ENCODE data around the gene FAM83F. TPM values are rescaled to one million over a fixed set of nuclear protein-coding genes. Genes with fewer than 3 reads are reported as not detected.

FAM83F gene
- total and polyA plus RNA-seq, 4 donors = 0.39 to 1.5 (median 1.2) TPM

DNA sequence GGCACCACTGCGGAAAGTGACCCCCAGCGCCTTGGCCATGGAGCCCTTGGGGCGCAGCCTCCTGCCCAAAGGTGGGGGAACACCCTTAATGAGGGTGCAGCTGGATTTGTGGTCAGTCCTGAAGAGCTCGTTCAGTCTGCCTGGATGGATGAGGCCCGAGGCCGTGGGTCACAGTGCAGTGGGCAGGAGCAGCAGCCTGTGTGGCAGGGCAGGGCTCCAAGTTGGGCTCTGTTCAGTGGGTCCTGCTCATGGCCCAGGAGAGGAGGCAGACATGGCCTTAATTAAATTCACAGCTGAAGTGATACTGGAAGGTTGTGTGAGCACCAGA lies 33.3 kb downstream of the FAM83F start:
- H3K9ac ChIP-seq (ENCODE audit: low read depth in 1 of 2, low read length in 2 of 2) = no peak overlapping the region
- no peak overlapping the region for H3K27ac ChIP-seq (ENCODE audit: low read depth in 1 of 2, low read length in 2 of 2)
- no peak overlapping the region for H3K4me3 ChIP-seq (ENCODE audit: low read depth in 1 of 3, low read length in 3 of 3)
- WGBS = 83% methylated on average over 6 of the region's 6 CpGs
- H3K4me1 ChIP-seq (ENCODE audit: control insufficient read depth in 4 of 4, insufficient read depth in 4 of 4, low read length in 3 of 4) = peaks cover 0 to 5% (median 0%) of the 10 kb centered on the region in 4 donors
- no peak for DNase-seq (ENCODE audit: low spot score)
- H3K36me3 ChIP-seq (ENCODE audit: control insufficient read depth in 4 of 4, insufficient read depth in 3 of 4, low read depth in 1 of 4, low read length in 3 of 4) = no peaks in the 10 kb centered on the region
- TF ChIP-seq TAF1 (conservative IDR thresholded peaks at IDR 0.05) (no peak), FOXA1 (IDR thresholded peaks at IDR 0.05) (no peak), RAD21 (IDR thresholded peaks at IDR 0.05) (no peak), RXRA (IDR thresholded peaks at IDR 0.05) (no peak), HNF4G (IDR thresholded peaks at IDR 0.05) (no peak), GABPA (IDR thresholded peaks at IDR 0.05 in 1 of 2, conservative IDR thresholded peaks at IDR 0.05 in 1 of 2) (no peak), FOXA2 (IDR thresholded peaks at IDR 0.05) (no peak), EGR1 (IDR thresholded peaks at IDR 0.05; ENCODE audit: low read depth in 2 of 2) (no peak), HNF4A (conservative IDR thresholded peaks at IDR 0.05) (no peak), JUND (IDR thresholded peaks at IDR 0.05) (no peak)
- TF ChIP-seq, protein P1, sequence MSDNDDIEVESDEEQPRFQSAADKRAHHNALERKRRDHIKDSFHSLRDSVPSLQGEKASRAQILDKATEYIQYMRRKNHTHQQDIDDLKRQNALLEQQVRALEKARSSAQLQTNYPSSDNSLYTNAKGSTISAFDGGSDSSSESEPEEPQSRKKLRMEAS (IDR thresholded peaks at IDR 0.05) = no peak
- TF ChIP-seq, protein P2, sequence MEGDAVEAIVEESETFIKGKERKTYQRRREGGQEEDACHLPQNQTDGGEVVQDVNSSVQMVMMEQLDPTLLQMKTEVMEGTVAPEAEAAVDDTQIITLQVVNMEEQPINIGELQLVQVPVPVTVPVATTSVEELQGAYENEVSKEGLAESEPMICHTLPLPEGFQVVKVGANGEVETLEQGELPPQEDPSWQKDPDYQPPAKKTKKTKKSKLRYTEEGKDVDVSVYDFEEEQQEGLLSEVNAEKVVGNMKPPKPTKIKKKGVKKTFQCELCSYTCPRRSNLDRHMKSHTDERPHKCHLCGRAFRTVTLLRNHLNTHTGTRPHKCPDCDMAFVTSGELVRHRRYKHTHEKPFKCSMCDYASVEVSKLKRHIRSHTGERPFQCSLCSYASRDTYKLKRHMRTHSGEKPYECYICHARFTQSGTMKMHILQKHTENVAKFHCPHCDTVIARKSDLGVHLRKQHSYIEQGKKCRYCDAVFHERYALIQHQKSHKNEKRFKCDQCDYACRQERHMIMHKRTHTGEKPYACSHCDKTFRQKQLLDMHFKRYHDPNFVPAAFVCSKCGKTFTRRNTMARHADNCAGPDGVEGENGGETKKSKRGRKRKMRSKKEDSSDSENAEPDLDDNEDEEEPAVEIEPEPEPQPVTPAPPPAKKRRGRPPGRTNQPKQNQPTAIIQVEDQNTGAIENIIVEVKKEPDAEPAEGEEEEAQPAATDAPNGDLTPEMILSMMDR (IDR thresholded peaks at IDR 0.05; ENCODE audit: low read depth, low read length, missing input control) = no peak
- TF ChIP-seq, protein P3, sequence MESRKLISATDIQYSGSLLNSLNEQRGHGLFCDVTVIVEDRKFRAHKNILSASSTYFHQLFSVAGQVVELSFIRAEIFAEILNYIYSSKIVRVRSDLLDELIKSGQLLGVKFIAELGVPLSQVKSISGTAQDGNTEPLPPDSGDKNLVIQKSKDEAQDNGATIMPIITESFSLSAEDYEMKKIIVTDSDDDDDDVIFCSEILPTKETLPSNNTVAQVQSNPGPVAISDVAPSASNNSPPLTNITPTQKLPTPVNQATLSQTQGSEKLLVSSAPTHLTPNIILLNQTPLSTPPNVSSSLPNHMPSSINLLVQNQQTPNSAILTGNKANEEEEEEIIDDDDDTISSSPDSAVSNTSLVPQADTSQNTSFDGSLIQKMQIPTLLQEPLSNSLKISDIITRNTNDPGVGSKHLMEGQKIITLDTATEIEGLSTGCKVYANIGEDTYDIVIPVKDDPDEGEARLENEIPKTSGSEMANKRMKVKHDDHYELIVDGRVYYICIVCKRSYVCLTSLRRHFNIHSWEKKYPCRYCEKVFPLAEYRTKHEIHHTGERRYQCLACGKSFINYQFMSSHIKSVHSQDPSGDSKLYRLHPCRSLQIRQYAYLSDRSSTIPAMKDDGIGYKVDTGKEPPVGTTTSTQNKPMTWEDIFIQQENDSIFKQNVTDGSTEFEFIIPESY (IDR thresholded peaks at IDR 0.05) = no peak
- H3K9me3 ChIP-seq (ENCODE audit: control insufficient read depth in 4 of 4, low read length in 3 of 4) = no peaks in the 10 kb centered on the region
- H3K27me3 ChIP-seq (ENCODE audit: control insufficient read depth in 4 of 4, insufficient read depth in 4 of 4, low read length in 3 of 4) = no peaks in the 10 kb centered on the region

DNA sequence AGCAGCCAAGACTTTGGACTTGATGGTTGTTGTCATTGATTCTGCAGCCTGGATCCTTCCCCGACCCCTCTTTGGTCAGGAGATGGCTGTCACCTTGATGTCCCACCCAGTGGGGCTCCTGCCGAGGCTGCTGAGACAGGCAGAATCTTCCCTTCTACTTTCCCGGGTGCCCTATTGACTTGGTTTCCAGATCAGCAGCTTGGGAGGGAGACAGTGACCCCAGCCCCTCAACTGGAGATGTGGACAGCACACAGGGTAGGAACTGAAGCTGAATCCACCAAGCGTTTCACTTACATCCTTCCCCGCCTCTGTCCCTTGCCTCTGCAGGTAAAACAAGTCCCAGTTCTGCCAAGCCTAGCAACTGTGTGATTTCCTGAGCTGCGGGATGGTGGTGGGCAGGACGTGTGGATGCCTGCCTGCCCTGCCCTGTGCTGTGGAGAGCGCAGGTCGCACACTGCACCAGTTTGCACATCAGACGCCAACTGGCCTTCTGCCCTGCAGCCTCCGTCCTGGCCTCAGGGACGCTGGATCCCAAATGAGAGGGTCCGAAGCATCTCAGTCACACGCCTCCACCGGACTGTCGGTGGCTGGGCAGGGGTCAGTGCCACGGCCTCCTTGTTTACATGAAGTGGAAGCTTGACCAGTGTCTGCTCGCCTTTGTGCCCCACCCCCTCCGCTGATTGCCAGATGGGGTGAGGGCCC lies 34.6 kb downstream of the FAM83F start:
- no peak for DNase-seq (ENCODE audit: low spot score)
- H3K9me3 ChIP-seq (ENCODE audit: control insufficient read depth in 4 of 4, low read length in 3 of 4) = no peaks in the 10 kb centered on the region
- 69% methylated on average over 19 of the region's 19 CpGs for WGBS
- no peaks in the 10 kb centered on the region for H3K36me3 ChIP-seq (ENCODE audit: control insufficient read depth in 4 of 4, insufficient read depth in 3 of 4, low read depth in 1 of 4, low read length in 3 of 4)
- H3K9ac ChIP-seq (ENCODE audit: low read depth in 1 of 2, low read length in 2 of 2) = no peak overlapping the region
- H3K4me3 ChIP-seq (ENCODE audit: low read depth in 1 of 3, low read length in 3 of 3) = no peak overlapping the region
- no peak for TF ChIP-seq RXRA (IDR thresholded peaks at IDR 0.05)
- no peaks in the 10 kb centered on the region for H3K27me3 ChIP-seq (ENCODE audit: control insufficient read depth in 4 of 4, insufficient read depth in 4 of 4, low read length in 3 of 4)
- peaks cover 0 to 5% (median 0%) of the 10 kb centered on the region in 4 donors for H3K4me1 ChIP-seq (ENCODE audit: control insufficient read depth in 4 of 4, insufficient read depth in 4 of 4, low read length in 3 of 4)
- H3K27ac ChIP-seq (ENCODE audit: low read depth in 1 of 2, low read length in 2 of 2) = no peak overlapping the region

DNA sequence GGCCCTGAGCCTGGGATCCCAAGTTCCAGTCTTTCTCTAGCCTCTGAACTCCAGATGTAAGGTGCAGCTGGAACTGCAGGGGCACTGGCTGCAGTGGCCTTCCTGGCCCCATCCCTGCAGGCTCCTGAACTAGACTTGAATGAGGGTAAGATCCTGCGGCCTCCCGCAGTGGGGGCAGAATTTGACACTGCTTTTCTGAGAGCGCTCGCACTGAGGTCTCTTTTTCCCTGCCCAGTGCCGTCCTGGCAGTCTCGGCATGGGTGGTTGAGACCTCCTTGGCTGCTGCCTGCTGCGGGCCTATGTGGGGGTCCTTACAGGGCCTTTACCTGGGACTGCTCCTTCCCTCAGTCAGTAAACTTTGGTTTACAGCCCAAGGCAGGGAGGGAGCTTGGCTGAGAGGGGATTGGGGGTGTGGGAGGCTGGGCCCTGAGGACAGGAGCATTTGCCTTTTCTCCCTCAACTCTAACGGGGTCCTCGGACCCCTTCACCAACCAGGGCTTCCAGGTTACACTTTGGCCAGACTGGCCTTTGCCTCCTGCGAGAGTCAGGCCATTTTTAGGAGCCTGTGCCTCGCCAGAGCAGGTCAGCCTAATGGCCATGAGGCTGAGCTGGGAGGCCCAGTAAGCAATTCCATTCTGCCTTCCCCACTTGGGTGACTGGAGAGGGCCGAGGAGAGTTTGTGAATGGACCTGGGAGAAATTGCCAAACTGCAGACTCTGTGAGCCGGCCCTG lies 35.4 kb downstream of the FAM83F start:
- Histone ChIP-seq H3K36me3 (ENCODE audit: control insufficient read depth in 4 of 4, insufficient read depth in 3 of 4, low read depth in 1 of 4, low read length in 3 of 4) (no peaks in the 10 kb centered on the region), H3K27ac (ENCODE audit: low read depth in 1 of 2, low read length in 2 of 2) (no peak overlapping the region), H3K9me3 (ENCODE audit: control insufficient read depth in 4 of 4, low read length in 3 of 4) (no peaks in the 10 kb centered on the region), H3K4me3 (ENCODE audit: low read depth in 1 of 3, low read length in 3 of 3) (no peak overlapping the region), H3K27me3 (ENCODE audit: control insufficient read depth in 4 of 4, insufficient read depth in 4 of 4, low read length in 3 of 4) (no peaks in the 10 kb centered on the region), H3K4me1 (ENCODE audit: control insufficient read depth in 4 of 4, insufficient read depth in 4 of 4, low read length in 3 of 4) (peaks cover 0 to 5% (median 0%) of the 10 kb centered on the region in 4 donors), H3K9ac (ENCODE audit: low read depth in 1 of 2, low read length in 2 of 2) (no peak overlapping the region)
- no peak for TF ChIP-seq FOXA2 (IDR thresholded peaks at IDR 0.05)
- TF ChIP-seq SP1 (IDR thresholded peaks at IDR 0.05) = no peak
- TF ChIP-seq, protein P4, sequence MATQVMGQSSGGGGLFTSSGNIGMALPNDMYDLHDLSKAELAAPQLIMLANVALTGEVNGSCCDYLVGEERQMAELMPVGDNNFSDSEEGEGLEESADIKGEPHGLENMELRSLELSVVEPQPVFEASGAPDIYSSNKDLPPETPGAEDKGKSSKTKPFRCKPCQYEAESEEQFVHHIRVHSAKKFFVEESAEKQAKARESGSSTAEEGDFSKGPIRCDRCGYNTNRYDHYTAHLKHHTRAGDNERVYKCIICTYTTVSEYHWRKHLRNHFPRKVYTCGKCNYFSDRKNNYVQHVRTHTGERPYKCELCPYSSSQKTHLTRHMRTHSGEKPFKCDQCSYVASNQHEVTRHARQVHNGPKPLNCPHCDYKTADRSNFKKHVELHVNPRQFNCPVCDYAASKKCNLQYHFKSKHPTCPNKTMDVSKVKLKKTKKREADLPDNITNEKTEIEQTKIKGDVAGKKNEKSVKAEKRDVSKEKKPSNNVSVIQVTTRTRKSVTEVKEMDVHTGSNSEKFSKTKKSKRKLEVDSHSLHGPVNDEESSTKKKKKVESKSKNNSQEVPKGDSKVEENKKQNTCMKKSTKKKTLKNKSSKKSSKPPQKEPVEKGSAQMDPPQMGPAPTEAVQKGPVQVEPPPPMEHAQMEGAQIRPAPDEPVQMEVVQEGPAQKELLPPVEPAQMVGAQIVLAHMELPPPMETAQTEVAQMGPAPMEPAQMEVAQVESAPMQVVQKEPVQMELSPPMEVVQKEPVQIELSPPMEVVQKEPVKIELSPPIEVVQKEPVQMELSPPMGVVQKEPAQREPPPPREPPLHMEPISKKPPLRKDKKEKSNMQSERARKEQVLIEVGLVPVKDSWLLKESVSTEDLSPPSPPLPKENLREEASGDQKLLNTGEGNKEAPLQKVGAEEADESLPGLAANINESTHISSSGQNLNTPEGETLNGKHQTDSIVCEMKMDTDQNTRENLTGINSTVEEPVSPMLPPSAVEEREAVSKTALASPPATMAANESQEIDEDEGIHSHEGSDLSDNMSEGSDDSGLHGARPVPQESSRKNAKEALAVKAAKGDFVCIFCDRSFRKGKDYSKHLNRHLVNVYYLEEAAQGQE (IDR thresholded peaks at IDR 0.05) = no peak
- TF ChIP-seq FOXA1 (IDR thresholded peaks at IDR 0.05) = no peak
- TF ChIP-seq NR2F2 (IDR thresholded peaks at IDR 0.05) = no peak
- TF ChIP-seq HNF4A (conservative IDR thresholded peaks at IDR 0.05) = no peak
- no peak for TF ChIP-seq HNF4G (IDR thresholded peaks at IDR 0.05)
- no peak for DNase-seq (ENCODE audit: low spot score)
- WGBS = 92% methylated on average over 13 of the region's 13 CpGs
